Stimulated activated CD8-positive, alpha-beta memory T cell treated with anti-CD3 and anti-CD28 coated beads, Interleukin-7, amount 100 ng/mL, for 4 hours (primary cell): ENCODE data around the gene GNAI2.
A peak's percentile ranks its signal among the peaks of the same experiment; 100 is the strongest.
"Not testable (repeated sequence)": the region's sequence is repeated elsewhere in the genome, so short reads cannot be mapped to it uniquely, and the experiment has no call there.

Experiments
- DNase-seq, 2 donors: peaks; one replicate each; pipeline ENCODE4 v3.0.0-alpha.2; 2020; ENCODE audit warnings: low read depth in 2 of 2

Gene GNAI2

DNA sequence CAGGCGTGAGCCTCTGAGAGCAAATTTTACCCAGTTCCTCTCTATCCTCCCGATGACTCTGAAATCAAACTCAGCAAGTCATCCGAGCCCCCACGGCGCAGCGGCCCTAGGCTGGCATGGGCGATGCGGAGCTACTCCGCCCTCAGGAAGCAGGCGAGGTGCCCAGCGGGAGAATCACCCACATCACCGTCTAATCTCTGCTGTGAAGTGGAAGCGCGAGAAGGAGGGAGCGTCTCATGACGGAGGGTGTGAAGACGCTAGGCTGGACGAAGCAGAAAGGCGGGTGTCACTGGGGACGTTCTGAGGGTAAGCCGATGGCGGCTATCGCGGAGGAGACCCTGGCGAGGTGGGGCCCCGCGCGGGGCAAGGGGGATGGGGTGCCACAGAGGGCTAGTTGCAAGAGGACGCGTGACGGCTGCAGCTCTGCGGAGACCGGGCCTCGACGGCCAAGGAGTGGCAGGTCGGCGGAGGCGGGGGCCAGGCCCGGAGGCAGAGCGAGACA lies 9.1 kb upstream of the GNAI2 start:
- peak in 1 of 2 donors; percentile 29 for DNase-seq

DNA sequence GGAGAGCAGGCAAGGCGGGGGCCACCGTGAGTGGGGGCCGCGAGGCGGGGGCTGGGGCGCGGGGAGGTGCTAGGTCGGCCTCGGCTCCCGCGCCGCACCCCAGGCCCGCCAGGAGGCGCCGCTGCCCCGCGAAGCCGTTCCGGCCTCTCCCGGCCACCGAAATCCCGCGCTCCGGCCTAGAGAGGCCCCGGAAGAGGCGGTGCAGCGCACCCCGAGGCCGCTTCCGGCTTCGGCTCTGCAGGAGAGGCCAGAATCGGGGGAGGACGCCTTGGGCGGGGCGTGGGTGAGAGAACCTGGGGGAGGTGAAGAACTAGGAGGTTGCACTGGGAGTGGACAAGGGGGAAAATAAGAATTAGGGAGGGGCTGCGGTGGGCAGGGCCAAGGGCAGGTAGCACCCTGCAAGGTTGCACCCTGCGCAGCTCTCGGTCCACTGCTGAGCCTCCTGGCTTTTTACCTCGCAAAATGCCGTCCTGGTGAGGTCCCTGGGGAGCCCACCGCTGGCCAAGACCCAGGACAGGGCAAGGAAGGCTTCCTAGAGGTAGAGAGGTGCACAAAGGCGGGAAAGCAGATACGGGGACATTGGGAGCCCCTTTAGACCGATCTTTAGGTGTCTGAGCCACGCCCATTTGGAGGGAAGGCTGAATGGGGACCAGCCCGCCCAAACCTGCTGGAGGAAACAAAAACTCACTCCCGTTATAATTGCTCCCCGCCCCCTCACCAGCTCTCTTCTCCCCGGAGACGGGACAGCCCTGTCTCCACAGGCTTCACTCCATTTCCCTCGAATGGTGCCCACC lies 8.4 kb upstream of the GNAI2 start:
- peak; percentile 65 to 84 for DNase-seq

DNA sequence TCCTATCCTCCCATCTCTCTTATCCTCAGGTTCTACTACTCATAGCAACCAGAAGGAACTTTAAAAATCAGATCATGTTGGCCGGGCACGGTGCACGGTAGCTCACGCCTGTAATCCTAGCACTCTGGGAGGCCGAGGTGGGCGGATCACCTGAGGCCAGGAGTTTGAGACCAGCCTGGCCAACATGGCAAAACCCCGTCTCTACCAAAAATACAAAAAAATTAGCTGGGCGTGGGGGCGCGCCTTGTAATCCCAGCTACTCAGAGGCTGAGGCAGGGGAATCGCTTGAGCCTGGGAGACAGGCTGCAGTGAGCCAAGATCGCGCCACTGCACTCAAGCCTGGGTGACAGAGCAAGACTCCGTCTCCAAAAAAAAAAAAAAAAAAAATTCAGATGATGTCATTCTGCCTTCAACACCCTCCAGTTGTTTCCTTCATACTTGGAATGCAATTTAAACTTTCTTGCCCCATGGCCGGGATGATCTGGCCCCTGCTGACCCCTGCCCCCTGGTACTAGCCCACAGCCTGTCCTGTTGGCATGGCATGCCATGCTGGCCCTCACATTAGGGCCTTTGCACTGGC lies 7.7 kb upstream of the GNAI2 start:
- DNase-seq: not testable (repeated sequence)

DNA sequence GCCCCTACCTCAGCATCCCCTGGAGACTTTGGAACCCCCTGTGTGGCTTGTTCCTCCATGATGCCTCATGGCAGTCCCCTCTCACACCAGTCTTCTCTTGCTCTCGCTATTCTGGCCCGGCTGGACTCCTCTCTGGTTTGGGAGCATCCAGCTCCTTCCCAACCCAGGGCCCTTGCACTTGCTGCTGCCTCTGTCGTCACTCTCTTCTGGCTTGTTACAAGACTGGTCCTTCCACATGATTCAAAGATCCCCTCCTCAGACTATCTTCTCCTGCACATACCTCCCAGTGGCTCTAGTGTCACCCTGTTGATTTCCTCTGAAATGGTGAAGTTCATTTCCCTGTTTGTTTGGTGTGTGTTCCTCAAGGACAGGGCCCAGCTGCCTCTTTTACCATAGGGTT lies 6.5 kb upstream of the GNAI2 start:
- DNase-seq: no peak

DNA sequence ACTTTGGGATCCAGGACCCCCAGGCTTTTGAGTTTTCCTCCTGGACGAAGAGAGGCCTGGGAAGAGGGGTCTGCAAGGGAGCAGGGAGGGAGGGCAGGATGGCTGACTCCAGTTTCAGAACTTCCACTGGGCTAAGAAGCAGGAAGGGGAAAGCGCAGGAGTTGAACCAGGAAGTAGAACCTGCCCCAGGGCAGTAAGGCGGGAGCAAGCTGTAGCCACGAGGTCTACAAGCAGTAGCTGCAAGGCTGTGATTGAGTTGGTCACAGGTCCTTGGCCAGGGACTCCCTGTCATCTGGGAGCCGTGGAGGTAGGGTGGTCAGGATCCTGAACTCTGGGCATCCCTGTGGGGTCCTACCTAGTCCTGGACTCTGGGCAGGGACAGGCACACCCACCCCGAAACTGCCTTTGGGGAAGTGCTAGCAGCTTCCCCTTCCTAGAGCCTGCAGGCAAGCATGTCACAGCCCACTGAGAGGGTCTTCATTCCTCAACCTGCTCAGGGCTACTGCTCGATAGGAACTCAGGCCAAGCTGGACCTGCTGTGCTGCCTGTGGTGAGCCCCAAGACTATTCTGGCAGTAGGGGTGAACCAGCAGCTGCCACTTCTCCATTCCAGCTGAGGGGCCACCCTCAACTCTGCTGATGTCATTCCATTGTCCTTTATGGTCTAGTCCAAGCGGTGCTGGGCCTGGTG lies 5.8 kb upstream of the GNAI2 start:
- no peak for DNase-seq

DNA sequence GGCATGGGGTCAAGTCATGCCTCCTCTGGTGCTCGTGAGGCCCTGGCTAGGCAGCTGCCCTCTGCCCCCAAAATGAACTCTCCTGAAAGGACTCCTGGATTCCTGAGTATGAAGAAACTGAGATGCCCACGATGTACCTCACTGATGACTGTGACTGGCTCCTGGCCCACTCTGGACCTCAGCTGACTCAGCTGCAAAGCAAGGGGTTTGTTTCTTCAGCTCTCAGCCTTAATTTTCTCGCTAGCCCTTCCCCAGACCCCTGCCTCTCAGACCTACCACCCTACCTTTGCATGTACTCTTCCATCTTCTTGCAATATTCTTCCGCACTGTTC lies 5.2 kb upstream of the GNAI2 start:
- no peak for DNase-seq

DNA sequence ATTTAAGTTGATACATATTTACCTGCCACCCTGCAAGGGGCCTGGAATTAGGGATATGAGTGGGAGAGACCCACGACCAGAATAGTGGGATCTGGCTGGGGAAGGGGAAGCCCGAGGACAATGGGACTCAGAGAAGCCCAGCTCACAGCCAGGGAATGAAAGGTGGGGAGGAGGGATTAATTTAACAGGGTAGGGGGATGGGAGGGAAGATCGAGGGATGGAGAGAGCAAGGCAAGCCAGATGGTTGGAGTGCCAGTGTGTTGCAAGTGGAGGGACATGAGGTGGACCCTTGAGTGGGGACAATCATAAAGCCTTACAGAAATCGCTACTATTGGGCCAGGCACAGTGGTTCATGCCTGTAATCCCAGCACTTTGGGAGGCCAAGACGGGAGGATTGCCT lies 4.4 kb upstream of the GNAI2 start:
- no peak for DNase-seq

DNA sequence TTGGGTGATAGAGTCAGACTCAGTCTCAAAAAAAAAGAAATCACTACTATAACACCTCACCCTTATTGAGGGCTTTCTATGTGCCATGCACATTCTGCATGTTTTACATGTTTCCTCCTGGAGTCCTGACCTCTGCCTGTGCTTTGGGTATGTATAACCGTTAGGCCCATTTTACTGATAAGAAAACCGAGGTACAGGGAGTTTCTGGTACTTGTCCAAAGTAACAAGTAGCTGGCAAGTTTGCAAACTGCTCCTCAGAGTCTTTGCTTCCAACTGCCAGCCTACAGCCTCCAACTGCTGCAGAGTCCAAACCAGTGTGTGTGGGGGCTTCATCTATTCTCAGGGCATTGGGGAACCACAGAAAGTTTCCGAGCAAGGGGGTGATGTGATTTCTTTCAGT lies 3.7 kb upstream of the GNAI2 start:
- DNase-seq: no peak

DNA sequence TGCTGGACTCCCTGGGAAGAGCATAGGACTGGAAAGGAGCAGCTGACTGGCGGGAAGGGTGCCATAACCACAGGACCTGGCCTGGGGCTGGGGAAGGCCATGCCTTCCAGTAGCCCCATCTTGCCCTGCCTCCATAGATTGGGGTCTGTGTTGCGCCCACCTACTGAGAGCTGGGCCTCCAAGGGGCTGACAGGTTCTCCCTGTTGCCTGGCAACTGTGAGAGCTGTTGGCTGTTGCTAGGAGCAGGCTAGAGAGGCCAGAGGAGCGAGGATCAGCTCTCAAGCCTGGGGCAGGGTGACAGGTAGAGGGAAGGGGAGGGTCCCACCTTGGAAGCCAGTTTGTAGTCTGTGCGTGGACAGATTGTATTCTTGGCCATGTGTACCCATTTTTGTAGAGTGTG lies 2.8 kb upstream of the GNAI2 start:
- DNase-seq: no peak

DNA sequence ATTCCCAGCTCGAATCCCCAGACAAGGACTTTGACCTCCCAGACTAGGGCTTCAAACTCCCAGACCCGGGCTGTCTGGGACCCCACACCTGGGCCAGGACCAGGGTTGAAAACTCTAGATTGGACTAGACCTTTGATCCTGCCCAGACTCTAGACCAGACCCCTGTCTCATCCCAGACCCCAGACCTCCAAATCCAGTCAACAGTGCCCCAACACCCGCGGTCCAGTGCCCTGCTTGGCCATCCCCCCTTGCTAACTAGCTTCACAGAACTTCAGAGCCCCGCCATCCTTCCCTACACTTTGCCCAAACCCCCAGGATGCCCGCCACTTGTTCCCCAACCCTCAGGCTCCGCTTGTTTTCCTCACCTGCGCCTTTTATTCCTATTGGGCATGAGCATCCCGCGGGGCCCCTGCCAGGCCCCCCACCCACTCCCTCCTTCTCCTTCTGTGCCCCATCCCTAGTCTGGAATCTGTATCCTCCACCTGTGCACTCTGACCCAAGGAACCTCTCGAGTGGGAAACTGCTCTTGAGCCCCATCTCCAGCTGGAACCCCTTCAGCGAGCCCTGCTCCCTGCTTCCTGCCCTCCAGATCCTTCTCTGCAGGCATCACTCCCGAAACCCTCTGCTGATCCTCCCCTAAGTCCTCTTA lies 604 bp downstream of the GNAI2 start:
- DNase-seq: no peak

DNA sequence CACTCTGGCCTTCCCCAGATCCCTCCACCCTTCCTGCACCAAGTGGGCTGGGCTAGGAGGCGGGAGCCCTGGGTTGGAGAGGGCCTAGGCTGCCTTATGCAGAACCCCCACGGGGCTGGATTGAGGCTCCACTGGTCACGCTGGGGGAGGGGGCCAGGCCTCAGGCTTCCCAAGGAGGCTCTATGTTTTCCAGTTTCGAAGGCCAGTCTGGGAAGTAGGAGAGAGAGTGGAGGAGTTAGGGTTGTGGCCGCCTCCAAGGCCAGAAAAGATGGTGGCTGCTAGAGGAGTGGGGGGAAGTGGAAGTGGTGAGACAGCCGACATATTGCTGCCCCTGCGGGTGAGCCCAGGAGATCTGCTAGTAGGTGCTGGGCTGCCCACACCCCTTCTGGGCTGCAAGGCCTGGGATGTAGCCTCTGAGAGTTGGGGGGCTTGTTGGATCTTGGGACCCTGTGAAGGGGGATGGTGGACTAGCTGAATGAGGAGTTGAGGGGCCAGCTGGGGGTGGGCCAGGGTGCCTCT lies 1.2 kb downstream of the GNAI2 start:
- DNase-seq: no peak

DNA sequence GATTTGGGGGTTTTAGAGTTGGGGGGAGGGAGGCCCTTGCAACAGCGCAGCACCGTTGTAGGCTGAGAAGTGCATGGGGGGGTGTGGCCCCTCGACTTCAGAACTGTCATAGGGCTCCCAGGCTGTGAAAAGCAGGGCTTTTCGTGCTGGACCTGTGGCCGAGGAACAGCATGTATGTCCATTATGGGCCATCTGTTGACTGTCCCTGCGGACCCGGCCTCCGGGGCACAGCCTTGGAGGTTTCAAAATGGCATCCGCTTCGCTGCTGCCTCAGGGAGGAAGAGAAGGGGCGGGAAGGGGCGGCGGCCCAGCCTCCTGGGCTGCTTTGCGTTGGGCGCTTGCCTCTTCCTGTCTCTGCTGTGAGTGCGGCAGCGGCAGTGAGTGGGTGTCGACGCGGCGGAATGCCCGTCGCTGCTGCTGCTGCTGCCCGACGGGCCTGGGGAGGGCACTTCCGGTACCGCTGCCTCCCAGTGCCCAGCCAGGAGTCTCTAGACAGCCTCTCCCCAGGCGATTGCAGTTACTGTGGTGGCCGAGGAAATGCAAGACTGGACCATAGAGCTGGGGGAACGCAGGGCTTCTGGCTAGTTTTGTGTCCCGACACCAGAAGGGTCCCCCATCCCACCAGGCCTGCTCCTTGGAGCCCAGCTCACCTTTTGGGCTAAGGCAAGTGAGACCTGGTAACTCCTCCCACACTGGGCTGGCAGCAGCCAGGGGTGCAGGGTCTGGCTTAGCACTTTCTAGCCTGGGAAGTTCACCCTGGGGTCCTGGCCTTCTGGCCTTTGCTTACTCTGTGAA lies 1.9 kb downstream of the GNAI2 start:
- DNase-seq: peak; percentile 78 to 86

DNA sequence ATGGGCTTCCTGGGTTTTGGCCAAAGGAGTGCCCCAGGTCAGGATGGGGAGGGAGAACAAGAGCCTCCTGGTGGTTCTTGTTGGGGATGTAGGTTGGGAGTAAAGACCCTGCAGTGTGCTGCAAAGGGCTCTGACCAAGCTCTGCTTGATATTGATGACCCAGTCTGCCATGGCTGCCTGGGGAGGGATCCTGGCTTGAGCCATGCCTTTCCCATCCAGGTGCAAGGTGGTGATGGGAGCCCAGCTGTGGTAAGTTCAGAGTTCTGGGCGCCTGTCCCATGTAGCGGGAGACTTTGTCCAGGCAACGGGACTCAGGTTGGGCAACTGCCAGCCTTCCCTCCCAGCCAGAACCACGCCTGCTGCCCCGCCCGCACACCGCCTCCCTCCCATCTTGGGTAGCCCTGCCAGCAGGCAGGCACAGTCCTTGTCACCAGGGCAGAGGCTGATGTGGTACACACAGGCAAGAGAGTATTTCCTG lies 2.6 kb downstream of the GNAI2 start:
- DNase-seq: no peak

DNA sequence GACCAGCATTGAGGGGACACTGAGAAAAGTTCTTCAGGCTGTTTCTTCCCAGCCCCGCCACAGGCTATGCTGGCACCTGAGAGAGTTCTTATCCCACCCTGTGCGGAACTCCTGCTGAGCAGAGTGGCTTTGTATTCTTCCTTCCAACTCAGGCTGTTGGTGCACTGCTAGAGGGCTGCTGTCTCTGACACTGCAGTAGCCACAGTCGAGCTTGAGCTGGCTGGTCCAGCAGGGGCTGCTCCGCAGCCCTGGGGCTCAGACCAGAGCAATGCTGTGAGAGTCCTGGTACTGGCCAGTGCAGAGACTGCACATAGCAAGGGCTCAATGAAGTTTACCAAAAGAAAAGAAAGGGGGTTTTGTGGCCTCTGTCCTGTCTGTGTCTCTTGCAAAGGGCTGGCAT lies 3.6 kb downstream of the GNAI2 start:
- DNase-seq: no peak

DNA sequence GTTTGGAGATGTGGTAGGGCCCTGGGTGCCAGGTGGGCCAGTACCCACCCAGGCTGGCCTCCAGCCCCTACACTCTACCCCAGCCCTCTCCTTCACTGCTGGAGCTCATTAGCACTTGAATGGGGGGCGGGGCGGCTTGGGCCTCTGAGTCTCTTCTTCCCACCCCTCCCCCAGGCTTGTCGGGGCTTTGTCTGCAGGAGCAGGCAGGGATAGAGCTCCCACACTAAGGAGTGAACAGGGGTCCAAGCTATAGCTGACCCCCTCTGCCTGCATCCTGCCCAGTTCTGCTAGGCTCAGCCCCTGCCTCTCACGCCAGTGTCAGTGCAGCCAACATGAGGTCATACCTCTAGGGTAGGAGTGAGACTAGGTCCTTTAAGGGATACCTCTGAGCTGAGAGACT lies 5.2 kb downstream of the GNAI2 start:
- no peak for DNase-seq

DNA sequence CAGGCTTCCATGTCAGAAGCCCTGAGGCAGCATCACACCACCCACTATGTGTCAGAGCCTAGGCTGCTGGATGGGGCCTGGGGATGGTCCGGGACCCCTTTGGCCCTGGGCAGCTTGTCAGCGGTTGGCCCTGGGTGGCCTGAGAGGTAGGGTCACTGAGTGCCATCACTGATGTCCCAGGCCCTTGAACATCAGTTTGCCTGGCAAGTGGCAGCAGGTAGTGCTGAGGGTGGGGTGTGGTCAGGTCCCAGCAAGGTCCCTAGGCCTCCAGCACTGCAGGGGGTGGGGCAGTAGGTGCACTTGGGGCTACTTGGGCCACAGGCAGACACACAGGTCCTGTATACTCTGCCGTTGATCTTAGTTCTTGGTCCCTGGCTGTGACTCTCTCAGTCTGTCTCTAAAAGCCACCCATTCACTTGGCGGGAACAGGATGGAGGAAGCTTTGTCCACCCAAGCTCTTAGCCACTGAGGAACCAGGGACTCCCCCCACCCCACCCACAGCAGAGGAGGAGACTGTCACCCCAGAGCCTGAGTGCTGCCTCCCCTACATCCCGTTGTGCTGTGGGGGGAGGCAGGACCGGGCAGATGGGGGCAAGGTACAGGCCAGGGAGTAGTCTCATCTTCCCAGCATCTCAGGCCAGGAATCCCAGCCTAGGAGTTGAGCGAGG lies 5.8 kb downstream of the GNAI2 start:
- DNase-seq: no peak

DNA sequence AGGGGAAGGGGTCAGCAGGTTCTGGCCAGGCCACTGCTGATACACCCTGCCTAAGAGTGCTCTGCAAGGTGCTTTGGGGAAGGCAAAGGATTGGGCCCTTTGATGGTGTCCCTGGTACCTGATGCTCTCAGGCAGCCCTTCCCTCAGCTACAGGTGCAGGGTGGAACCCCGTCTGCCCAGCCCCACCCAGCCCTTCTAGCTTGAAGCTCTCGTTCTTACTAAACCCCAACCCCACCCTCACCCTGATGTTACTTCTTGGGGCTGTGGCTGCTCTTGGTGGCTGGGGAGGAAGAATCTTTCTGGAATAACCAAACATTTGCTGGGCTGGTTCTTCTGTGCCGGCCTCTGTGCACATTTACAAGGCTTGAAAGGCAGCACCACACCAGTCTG lies 6.4 kb downstream of the GNAI2 start:
- DNase-seq: no peak

DNA sequence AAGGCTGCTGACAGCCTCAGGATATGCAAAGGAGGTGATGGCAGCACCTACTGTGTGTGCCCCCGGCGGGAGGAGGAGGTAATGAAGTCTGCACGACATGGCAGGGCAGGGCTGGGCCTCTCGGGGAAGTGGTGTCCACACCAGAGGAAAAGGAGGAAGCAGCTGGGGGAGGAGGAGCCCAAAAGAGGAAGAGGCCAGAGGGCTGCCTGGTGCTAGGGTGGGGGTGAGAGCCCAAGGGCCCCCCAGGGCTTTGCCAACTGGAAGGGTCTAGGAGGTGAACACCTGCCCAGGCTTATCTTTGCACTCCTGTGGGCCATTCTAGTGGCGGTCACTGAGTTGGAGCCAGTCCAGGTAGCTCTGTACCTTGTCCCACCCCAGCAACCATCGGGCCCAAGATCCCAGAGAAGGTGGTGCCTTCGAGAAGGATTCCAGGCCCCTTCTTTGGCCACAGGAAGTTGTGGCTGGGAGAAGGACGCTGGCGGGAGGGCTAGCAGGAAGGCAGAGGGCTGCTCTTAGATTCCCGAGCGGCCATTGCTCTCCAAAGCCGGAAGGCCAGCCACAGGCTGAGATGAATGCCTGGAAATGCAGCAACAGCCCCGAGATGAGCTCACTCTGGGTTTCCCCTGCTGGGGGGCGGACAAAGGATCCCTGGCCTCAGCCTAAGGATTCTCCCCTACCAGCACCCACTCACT lies 7.0 kb downstream of the GNAI2 start:
- peak; percentile 4 to 30 for DNase-seq

DNA sequence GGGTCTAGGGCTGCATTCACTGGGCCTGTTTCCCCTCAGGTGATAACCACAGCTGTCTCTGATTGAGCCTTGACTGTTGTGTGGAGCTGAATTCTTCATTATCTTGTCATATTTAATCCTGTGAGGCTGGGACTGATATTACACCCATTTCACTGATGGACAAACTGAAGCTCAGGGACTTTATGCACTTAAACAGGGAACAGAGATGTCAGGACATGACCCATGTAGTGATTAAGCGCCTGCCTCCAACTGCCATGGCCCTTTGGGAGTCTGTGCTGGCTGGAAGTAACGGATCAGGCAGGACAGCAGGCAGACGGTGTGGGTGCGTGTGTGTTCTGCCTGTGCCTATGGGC lies 7.5 kb downstream of the GNAI2 start:
- DNase-seq: no peak

DNA sequence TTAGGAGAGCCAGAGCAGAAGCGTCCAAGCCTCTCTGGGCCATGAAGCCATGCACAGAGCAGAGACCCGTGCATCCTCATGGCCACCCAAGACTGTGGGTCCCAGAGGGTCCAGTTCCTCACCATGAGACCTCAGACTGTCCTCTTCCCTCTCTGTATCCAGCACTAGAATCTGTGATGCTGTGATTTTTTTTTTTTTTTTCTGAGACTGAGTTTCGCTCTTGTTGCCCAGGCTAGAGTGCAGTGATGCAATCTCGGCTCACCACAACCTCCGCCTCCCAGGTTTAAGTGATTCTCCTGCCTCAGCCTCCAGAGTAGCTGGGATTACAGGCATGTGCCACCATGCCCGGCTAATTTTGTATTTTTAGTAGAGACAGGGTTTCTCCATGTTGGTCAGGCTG lies 8.8 kb downstream of the GNAI2 start:
- not testable (repeated sequence) for DNase-seq
